WTC11 (cell line): ENCODE results near the gene ARX.

ENCODE experiments used
- SMAD4 ChIP-seq: sonication (generic); formaldehyde crosslinking; IDR thresholded peaks from 2 replicates; pipeline ENCODE4 v1.8.0; 2022; ENCODE audit warnings: mild to moderate bottlenecking, missing genetic modification reagents
- TP53 ChIP-seq: sonication (generic); formaldehyde crosslinking; IDR thresholded peaks from 2 replicates; pipeline ENCODE4 v1.8.1; 2023; ENCODE audit warnings: mild to moderate bottlenecking, missing genetic modification reagents
- ZNF425 ChIP-seq: fragments of 250-450 bp; sonication (Bioruptor Pico); conservative IDR thresholded peaks from 2 replicates; pipeline ENCODE4 v1.9.0; 2021; ENCODE audit warnings: mild to moderate bottlenecking

- TF ChIP-seq SMAD4 (CRISPR knock-in tag) (no peak), ZNF425 (CRISPR knock-in tag) (no peak), TP53 (CRISPR knock-in tag) (no peak)
Observed at GRCh38 chrX:24963823-24964222, 51.9 kb downstream of the ARX start.
